Bronchial epithelial cell (primary cell): ENCODE results near the gene LILRA6. TPM values are rescaled to one million over a fixed set of nuclear protein-coding genes. Genes with fewer than 3 reads are reported as not detected.
"Not testable (repeated sequence)": the region's sequence is repeated elsewhere in the genome, so short reads cannot be mapped to it uniquely, and the experiment has no call there.

Source experiments
- DNase-seq: peaks from one replicate; pipeline ENCODE4 v3.0.0-alpha.2; 2010; ENCODE audit warnings: low read depth
- FAIRE-seq: peaks from 2 replicates; lab custom pipeline; 2011; peaks lifted over from hg19 to GRCh38; lab: Jason Lieb, UNC
- H3K27me3 ChIP-seq: 2 replicates; pipeline ENCODE4 v1.5.1; 2011; ENCODE audit warnings: low read length; ENCODE audit not compliant: control insufficient read depth, insufficient read depth
- H3K36me3 ChIP-seq: 2 replicates; pipeline ENCODE4 v1.5.1; 2011; ENCODE audit warnings: low read length; ENCODE audit not compliant: control insufficient read depth, insufficient read depth
- H3K4me3 ChIP-seq: 2 replicates; pipeline ENCODE4 v1.5.1; 2011; ENCODE audit warnings: mild to moderate bottlenecking, low read depth, low read length, control low read depth
- CTCF ChIP-seq: IDR thresholded peaks from 2 replicates; pipeline ENCODE4 v1.5.1; 2011; ENCODE audit warnings: mild to moderate bottlenecking, moderate library complexity, low read length, control low read depth, inconsistent platforms; ENCODE audit not compliant: insufficient read depth, severe bottlenecking
- total RNA-seq: library from RNA; depleted of rRNA; stranded (reverse); fragments of >200 nt; gene quantifications from 2 replicates; pipeline ENCODE4 v1.2.1, GENCODE V29; 2014

The LILRA6 gene
- total RNA-seq, result not detected in 2 replicates

- not testable (repeated sequence) for H3K36me3 ChIP-seq, H3K27me3 ChIP-seq, DNase-seq, H3K4me3 ChIP-seq, FAIRE-seq
Observed at GRCh38 chr19:54242646-54243045, at the start of gene LILRA6. TSS of gene LILRA6 (minus strand) at chr19:54242790.

GRCh38 chr19:54289160-54289559, 46.6 kb upstream of the LILRA6 start:
- H3K27me3 ChIP-seq, H3K36me3 ChIP-seq, DNase-seq, H3K4me3 ChIP-seq: not testable (repeated sequence)
- peak; percentile 98 for FAIRE-seq

GRCh38 chr19:54287456-54287855, 44.9 kb upstream of the LILRA6 start:
- H3K36me3 ChIP-seq, result no peaks in the 10 kb centered on the region
- H3K27me3 ChIP-seq, result no peaks in the 10 kb centered on the region
- no peak for TF ChIP-seq CTCF
- FAIRE-seq, result no peak
- DNase-seq, result no peak
- H3K4me3 ChIP-seq, result no peak overlapping the region

- H3K27me3 ChIP-seq, H3K4me3 ChIP-seq, H3K36me3 ChIP-seq, DNase-seq: not testable (repeated sequence)
- FAIRE-seq, result peak; percentile 97
Observed at GRCh38 chr19:54286283-54286682, 43.7 kb upstream of the LILRA6 start.

- DNase-seq, H3K4me3 ChIP-seq, H3K36me3 ChIP-seq, H3K27me3 ChIP-seq: not testable (repeated sequence)
- FAIRE-seq, result peak; percentile 94
Observed at GRCh38 chr19:54285427-54286056, 43.0 kb upstream of the LILRA6 start.

- DNase-seq (no peak), FAIRE-seq (no peak)
- H3K4me3 ChIP-seq, result no peak overlapping the region
- no peaks in the 10 kb centered on the region for H3K36me3 ChIP-seq
- TF ChIP-seq CTCF, result no peak
- H3K27me3 ChIP-seq, result no peaks in the 10 kb centered on the region
Observed at GRCh38 chr19:54282686-54283470, 40.3 kb upstream of the LILRA6 start.

- H3K4me3 ChIP-seq, H3K36me3 ChIP-seq, DNase-seq, H3K27me3 ChIP-seq: not testable (repeated sequence)
- peak; percentile 47 for FAIRE-seq
Observed at GRCh38 chr19:54281729-54282075, 39.1 kb upstream of the LILRA6 start.

- FAIRE-seq (peak; percentile 47), DNase-seq (no peak)
- no peaks in the 10 kb centered on the region for H3K27me3 ChIP-seq
- no peaks in the 10 kb centered on the region for H3K36me3 ChIP-seq
- no peak within 1 kb of the TSS for H3K4me3 ChIP-seq
- TF ChIP-seq CTCF, result no peak
Observed at GRCh38 chr19:54281007-54281728, 38.6 kb upstream of the LILRA6 start, which contains the start of gene LILRB2. TSS of gene LILRB2 (minus strand) at chr19:54281110. CDS start at chr19:54280496, 614 bp downstream.

GRCh38 chr19:54280441-54280840, 37.9 kb upstream of the LILRA6 start:
- not testable (repeated sequence) for H3K27me3 ChIP-seq, H3K4me3 ChIP-seq, DNase-seq, FAIRE-seq, H3K36me3 ChIP-seq

GRCh38 chr19:54280025-54280424, 37.4 kb upstream of the LILRA6 start:
- H3K36me3 ChIP-seq, H3K27me3 ChIP-seq, DNase-seq, H3K4me3 ChIP-seq, FAIRE-seq: not testable (repeated sequence)
